ENCODE data around the gene HSD17B2. TPM values are rescaled to one million over a fixed set of nuclear protein-coding genes. Genes with fewer than 3 reads are reported as not detected.

Gene HSD17B2
- total RNA-seq, 1 experiment from 2014 or later: not detected

- Histone ChIP-seq H3K4me2 (ENCODE audit: low read length) (no peak overlapping the region), H3K9me2 (ENCODE audit: insufficient read depth) (no peaks in the 10 kb centered on the region), H3K4me1 (ENCODE audit: control insufficient read depth in 1 of 2, insufficient read depth in 2 of 2, low read length in 2 of 2) (peaks cover 0 to 5% of the 10 kb centered on the region in 2 experiments; a peak in 1 of 4 replicates), H3K27me3 (ENCODE audit: insufficient read depth, low read length) (peaks cover 57% of the 10 kb centered on the region), H3K36me3 (ENCODE audit: control insufficient read depth in 1 of 2, insufficient read depth in 2 of 2, low read length in 2 of 2) (no peaks in the 10 kb centered on the region), H3K9ac (ENCODE audit: low read length) (no peak overlapping the region), H2AFZ (ENCODE audit: low read depth, low read length, poor library complexity, severe bottlenecking) (no peak overlapping the region), H3K9me3 (ENCODE audit: control insufficient read depth in 1 of 2, insufficient read depth in 1 of 2, low read depth in 1 of 2, low read length in 2 of 2) (no peaks in the 10 kb centered on the region), H3K4me3 (replicated peaks in 1 of 2; ENCODE audit: low read depth in 1 of 2, low read length in 2 of 2) (no peak overlapping the region), H3K27ac (ENCODE audit: low read depth, low read length) (no peak overlapping the region), H4K20me1 (ENCODE audit: insufficient read depth) (no peaks in the 10 kb centered on the region), H3K79me2 (ENCODE audit: insufficient read depth, low read length) (no peaks in the 10 kb centered on the region)
- no peak for TF ChIP-seq CBX3 (IDR thresholded peaks at IDR 0.05; ENCODE audit: low read depth)
- TF ChIP-seq ZBTB33 (IDR thresholded peaks at IDR 0.05; ENCODE audit: extremely low read depth, insufficient replicate concordance, low read length): no peak
- TF ChIP-seq SIN3A (IDR thresholded peaks at IDR 0.05; ENCODE audit: low read depth): no peak
- no peak for TF ChIP-seq EGR1 (IDR thresholded peaks at IDR 0.05; ENCODE audit: low read depth)
- TF ChIP-seq FOSL1 (IDR thresholded peaks at IDR 0.05; ENCODE audit: low read depth): no peak
- no peak for TF ChIP-seq MAX (IDR thresholded peaks at IDR 0.05)
- no peak for TF ChIP-seq CTCF (IDR thresholded peaks at IDR 0.05 in 2 of 3, conservative IDR thresholded peaks at IDR 0.05 in 1 of 3; ENCODE audit: borderline replicate concordance in 1 of 3, insufficient read depth in 1 of 3, low read depth in 2 of 3, low read length in 2 of 3)
- TF ChIP-seq RAD21 (IDR thresholded peaks at IDR 0.05; ENCODE audit: low read depth): no peak
- no peak for TF ChIP-seq REST (IDR thresholded peaks at IDR 0.05; ENCODE audit: low read depth)
- TF ChIP-seq SP1 (IDR thresholded peaks at IDR 0.05; ENCODE audit: low read depth): no peak
- no peak for TF ChIP-seq EZH2 (IDR thresholded peaks at IDR 0.05)
- CTCF ChIA-PET: no interaction called here
- ATAC-seq (peak; percentile 36; the same call in 1 of the 2 replicates), DNase-seq (ENCODE audit: low read depth, low spot score) (no peak)
- RAD21 ChIA-PET (ENCODE audit: low non-redundant PET in 1 of 2, low total read pairs in 2 of 2, uncharacterized antibody in 2 of 2, unreplicated experiment in 2 of 2): no interaction called here
- POLR2A ChIA-PET: no interaction called here
- intact Hi-C loops (cut with micrococcal nuclease): no loop called here
- no TSS peak for BruUV-seq (replicated peaks)
Measured at GRCh38 chr16:82043680-82044584, 8.9 kb downstream of the HSD17B2 start.
